ENCODE data around the gene CYP2E1.
"Not testable (repeated sequence)": the region's sequence is repeated elsewhere in the genome, so short reads cannot be mapped to it uniquely, and the experiment has no call there.

Gene CYP2E1

DNA sequence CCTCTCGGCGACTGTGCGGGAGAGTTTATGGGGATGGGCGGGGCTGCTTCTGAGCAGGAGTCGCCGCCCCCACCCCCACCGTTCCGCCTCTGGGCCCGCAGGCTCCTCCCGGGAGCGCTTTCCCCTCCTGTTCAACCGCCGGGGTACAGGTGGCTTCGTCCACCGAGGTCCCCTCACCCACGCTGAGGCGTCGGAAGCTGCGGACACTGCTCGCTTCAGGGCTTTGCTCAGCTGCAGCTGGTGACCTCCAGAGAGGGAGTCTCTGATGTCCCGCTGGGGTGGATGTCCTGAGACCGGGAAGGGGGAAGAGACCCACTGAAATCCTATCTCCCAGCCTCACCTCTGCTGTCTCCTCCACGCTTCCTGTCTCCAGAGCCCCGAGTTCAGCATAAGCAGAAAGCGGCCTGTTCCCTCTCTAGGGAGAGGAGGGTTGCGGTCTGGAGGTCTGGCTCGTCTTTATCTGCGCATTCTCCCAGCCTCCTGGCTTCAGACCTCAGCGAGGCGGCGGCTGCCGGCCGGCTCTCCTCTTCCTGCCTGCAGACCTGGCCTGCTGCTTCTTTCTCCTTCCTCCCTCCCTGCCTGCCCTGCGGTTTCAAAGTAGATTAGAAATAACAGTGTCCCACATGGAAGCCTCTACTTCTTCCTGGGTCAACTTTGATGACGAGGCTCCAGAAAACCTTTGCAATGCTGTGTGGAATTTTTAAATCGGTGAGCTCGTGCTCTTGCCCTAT, 1.8 kb downstream of the CYP2E1 start:
- DNase-seq, result no peak

GRCh38 chr10:133529576-133529946, 2.4 kb downstream of the CYP2E1 start:
- DNase-seq, result no peak

- DNase-seq, result no peak
These were observed 3.3 kb downstream of the CYP2E1 start for GRCh38 chr10:133530506-133530905.

DNA sequence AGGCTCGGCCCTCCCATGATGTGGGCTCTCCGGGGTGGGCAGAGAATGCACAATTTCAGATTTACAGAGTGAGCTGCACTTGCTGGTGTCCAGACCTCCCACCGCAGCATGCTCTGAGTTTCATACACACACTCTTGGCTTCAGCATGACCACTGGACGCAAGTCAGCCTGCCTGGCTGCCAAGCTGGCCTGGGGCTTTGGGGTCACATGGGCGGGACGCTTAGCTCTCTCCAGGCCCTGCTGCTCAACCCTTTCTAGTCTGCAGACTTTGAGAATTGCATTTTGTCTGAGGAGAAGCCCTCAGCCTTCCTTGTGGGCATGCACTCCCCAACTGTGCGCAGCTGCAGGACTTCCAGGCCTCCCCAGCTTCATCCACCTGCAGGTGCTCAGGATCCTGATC, 5.7 kb downstream of the CYP2E1 start:
- DNase-seq, result no peak

DNA sequence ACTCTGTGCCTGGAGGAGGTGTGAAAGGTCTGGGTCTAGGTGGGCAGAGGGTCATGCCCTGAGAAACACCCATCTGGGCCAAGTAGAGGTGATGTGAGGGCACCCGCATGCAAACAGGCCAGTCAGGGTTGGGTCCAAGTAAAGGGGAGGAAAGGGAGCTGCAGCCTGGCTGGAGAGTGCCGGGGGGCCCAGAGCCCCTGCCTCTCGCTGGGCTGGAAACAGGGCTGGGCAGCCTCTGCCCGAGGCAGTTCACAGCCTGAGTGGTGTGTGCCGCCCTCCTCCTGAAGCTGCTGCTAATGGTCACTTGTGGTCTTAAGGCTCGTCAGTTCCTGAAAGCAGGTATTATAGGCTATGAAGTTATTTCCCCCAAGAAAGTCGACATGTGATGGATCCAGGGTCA, 7.3 kb downstream of the CYP2E1 start:
- no peak for DNase-seq

DNA sequence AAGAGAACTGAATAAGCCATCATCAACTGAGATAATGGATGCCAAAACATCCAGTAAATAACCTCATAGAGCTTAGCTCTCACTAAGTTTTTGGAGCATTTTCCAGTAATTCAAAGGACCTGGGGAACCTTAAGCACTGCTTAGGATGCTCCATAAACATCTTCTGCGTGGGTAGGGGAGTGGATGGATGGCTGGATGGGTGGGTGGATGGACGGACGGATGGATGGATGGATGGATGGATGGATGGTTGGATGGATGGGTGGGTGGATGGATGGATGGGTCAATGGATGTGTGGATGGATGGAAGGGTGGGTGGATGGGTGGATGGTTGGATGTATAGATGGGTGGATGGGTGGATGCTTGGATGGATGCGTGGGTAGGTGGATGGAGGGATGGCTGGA, 9.0 kb downstream of the CYP2E1 start:
- DNase-seq, result no peak

- DNase-seq, result no peak
These were observed 10.7 kb downstream of the CYP2E1 start for GRCh38 chr10:133537546-133538545.

- DNase-seq, result not testable (repeated sequence)
These were observed 14.3 kb downstream of the CYP2E1 start for GRCh38 chr10:133541441-133541975.

GRCh38 chr10:133544506-133544905, 17.3 kb downstream of the CYP2E1 start:
- no peak for DNase-seq

- DNase-seq, result no peak
These were observed 27.4 kb downstream of the CYP2E1 start for GRCh38 chr10:133554600-133554999.

- no peak for DNase-seq
These were observed 28.4 kb downstream of the CYP2E1 start for GRCh38 chr10:133555521-133555920.

GRCh38 chr10:133557381-133557780, 30.2 kb downstream of the CYP2E1 start:
- DNase-seq, result no peak

DNA sequence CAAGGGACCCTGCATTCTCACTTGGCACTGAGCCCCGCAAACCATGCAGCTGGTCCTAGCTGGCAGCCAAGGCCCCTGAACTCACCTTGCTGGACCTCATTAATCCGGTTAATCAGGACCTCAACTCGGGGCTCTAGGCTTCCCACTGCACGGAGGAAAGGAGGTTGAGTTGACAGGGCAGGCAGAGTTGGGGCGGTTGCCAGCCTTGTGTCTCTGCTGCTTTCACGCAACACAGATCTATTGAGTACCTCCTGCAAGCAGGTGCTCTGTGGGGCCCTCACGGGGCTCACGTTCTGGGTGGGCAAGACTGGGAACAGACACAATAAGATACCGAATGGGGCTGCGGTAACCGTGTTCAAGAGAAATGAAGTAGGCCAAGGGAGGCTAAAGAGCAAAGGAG, 32.1 kb downstream of the CYP2E1 start:
- DNase-seq, result no peak

DNA sequence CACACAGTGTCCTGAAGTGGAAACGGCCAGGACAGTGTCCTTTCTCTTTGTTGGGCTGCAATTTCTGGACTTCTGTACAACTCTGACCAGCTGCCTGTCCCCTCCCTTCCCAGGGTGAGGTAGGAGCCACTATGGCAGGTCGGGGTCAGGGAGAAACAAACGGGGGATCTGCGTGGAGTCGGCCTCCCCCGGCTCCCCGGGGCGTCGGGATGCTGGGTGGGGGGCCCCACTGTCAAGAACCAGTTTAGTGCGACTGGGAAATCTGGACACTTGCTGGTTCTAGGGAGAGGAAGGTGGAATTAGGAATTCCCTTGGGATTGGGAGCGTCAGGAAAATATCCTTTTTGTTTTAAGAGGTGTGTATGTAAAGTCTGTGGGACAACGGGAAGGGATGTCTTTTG, 37.7 kb downstream of the CYP2E1 start:
- no peak for DNase-seq

GRCh38 chr10:133565441-133566294, 38.5 kb downstream of the CYP2E1 start, which contains the start of gene SYCE1:
TSS of gene SYCE1 (minus strand) at chr10:133565583. CDS start at chr10:133565529, 54 bp downstream.
- no peak for DNase-seq

DNA sequence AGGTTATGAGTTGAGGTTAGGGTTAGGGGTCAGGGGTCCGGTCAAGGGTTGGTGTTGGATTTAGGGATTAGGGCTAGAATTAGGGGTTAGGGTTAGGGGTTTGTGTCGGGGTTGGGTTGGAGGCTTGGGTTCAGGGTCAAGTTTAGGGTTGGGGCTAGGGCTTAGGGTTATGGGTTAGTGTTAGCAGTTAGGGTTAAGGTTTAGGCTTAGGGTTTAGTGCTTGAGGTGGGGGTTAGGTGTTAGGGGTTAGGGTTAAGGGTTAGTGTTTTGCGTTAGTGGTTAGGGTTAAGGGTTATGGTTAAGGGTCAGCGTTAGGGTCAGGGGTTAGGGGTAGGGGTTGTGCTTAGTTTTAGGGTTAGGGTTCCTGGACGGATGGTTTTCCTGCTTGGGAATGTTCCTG, 40.0 kb downstream of the CYP2E1 start:
- DNase-seq, result no peak

GRCh38 chr10:133567609-133568286, 40.6 kb downstream of the CYP2E1 start:
- DNase-seq, result no peak

DNA sequence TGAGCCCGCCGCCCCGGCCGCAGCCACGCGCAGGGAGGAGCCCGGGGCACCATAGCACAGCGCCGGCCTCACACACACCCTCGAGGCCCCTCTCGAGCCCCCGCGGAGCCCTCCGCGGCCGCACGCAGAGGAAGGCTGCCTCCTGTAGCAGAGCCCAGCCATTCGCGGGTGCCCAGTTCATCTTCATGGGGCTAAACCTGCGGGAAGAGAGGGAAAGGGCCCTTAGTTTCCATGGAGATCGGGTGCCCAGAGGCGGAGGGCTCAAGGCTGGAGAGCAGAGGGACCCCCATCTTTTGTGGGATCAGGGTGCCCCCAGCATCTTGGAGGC, 41.1 kb downstream of the CYP2E1 start:
- no peak for DNase-seq

GRCh38 chr10:133568831-133569527, 41.8 kb downstream of the CYP2E1 start:
- DNase-seq, result not testable (repeated sequence)

DNA sequence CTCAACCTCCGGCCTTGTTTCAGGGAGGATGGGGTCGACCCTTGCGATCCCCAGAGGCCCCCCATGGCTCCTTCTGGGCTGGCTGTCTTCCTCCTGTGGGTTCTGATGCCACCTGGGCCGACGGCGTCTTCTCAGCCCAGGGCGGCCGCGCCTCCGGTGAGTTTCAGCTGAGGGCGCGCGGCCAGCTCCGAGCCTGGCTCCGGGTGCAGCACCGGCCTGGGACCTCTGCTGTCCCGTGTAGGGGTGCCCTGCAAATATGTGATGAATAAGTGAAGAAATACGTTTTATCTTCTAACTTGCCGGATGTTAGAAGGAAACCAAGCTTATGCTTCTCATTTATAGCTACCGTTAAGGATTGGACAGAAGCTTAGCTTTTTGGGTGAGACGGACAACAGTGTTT, 42.6 kb downstream of the CYP2E1 start:
- DNase-seq, result not testable (repeated sequence)

DNA sequence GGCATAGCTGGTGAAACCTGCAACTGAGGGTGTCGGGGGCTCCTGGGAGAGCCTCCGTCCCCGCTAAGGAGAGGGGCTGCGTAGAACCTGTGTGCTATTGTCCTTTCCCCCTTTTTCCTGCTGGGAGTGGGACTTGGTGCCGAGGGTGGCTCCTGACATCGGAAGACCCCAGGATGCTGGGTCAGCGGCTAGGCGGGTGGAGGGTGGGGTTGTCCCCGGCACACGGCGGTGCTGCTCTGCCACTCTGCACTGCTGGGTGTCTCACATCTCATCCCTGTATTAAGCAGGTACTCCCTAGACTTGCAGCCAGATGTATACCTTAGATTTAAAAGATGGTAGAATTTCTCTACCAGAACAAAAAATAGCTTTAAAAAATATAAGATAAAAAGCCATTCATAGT, 44.9 kb downstream of the CYP2E1 start:
- DNase-seq, result not testable (repeated sequence)

- not testable (repeated sequence) for DNase-seq
These were observed 46.3 kb downstream of the CYP2E1 start for GRCh38 chr10:133573460-133573859.
